Measurements from ENCODE around the gene PIM2.

The PIM2 gene

GRCh38 chrX:48903290-48903689, 15.5 kb downstream of the PIM2 start:
- ChIA-PET CTCF (interaction anchor here (0.7 kb wide), 1 partner anchor 13 kb away, joined by 5 read pairs; no protein-coding TSS in a partner anchor), POLR2A (ENCODE audit: low non-redundant PET) (no interaction called here)
- TF ChIP-seq, protein P1, sequence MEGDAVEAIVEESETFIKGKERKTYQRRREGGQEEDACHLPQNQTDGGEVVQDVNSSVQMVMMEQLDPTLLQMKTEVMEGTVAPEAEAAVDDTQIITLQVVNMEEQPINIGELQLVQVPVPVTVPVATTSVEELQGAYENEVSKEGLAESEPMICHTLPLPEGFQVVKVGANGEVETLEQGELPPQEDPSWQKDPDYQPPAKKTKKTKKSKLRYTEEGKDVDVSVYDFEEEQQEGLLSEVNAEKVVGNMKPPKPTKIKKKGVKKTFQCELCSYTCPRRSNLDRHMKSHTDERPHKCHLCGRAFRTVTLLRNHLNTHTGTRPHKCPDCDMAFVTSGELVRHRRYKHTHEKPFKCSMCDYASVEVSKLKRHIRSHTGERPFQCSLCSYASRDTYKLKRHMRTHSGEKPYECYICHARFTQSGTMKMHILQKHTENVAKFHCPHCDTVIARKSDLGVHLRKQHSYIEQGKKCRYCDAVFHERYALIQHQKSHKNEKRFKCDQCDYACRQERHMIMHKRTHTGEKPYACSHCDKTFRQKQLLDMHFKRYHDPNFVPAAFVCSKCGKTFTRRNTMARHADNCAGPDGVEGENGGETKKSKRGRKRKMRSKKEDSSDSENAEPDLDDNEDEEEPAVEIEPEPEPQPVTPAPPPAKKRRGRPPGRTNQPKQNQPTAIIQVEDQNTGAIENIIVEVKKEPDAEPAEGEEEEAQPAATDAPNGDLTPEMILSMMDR (conservative IDR thresholded peaks at IDR 0.05; ENCODE audit: low read depth) = no peak
- H3K27ac ChIP-seq = peak overlapping the region; percentile 34
- DNase-seq (ENCODE audit: low spot score) = no peak

GRCh38 chrX:48902776-48903175, 16.0 kb downstream of the PIM2 start:
- H3K27ac ChIP-seq = peak overlapping the region; percentile 34
- POLR2A ChIA-PET (ENCODE audit: low non-redundant PET) = no interaction called here
- CTCF ChIA-PET = interaction anchor here (0.7 kb wide), 1 partner anchor 14 kb away, joined by 5 read pairs; no protein-coding TSS in a partner anchor
- TF ChIP-seq, protein P1 (conservative IDR thresholded peaks at IDR 0.05; ENCODE audit: low read depth) = no peak
- DNase-seq (ENCODE audit: low spot score) = no peak

GRCh38 chrX:48902135-48902534, 16.7 kb downstream of the PIM2 start:
- DNase-seq (ENCODE audit: low spot score) = no peak
- CTCF ChIA-PET = no interaction called here
- POLR2A ChIA-PET (ENCODE audit: low non-redundant PET) = no interaction called here
- TF ChIP-seq, protein P1 (conservative IDR thresholded peaks at IDR 0.05; ENCODE audit: low read depth) = no peak
- H3K27ac ChIP-seq = no peak overlapping the region

DNA sequence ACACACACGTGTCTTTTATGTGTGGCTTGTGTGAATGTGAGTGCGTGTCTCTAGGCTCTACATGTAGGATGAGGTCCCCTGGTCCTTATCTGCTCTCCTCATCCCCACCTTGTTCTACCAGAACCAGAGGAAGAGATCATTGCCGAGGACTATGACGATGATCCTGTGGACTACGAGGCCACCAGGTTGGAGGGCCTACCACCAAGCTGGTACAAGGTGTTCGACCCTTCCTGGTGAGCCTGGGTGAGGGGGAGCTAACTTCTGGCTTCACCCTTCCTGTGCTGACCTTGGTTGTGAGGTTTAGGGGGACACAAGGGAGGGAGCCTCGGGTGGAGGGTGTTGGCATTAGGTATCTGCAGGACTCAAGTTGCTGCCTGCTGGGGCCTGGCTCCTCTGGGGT, 17.8 kb downstream of the PIM2 start:
- no peak overlapping the region for H3K27ac ChIP-seq
- ChIA-PET CTCF (interaction anchor here (1.1 kb wide), 1 partner anchor 78 kb away, joined by 5 read pairs; no protein-coding TSS in a partner anchor), POLR2A (ENCODE audit: low non-redundant PET) (no interaction called here)
- TF ChIP-seq, protein P1 (conservative IDR thresholded peaks at IDR 0.05; ENCODE audit: low read depth) = no peak
- DNase-seq (ENCODE audit: low spot score) = no peak

DNA sequence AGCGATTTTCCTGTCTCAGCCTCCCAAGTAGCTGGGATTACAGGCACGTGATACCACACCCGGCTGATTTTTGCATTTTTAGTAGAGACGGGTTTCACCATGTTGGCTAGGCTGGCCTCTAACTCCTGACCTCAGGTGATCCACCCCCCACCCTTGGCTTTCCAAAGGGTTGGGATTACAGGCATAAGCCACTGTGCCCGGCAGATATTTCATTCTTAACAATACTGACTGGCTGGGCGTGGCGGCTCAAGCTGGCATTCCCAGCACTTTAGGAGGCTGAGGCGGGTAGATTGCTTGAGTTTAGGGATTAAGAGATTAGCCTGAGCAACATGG, 19.8 kb downstream of the PIM2 start:
- ChIA-PET CTCF (no interaction called here), POLR2A (ENCODE audit: low non-redundant PET) (no interaction called here)
- TF ChIP-seq, protein P1 (conservative IDR thresholded peaks at IDR 0.05; ENCODE audit: low read depth) = no peak
- no peak for DNase-seq (ENCODE audit: low spot score)
- peak overlapping the region; percentile 91 for H3K27ac ChIP-seq

GRCh38 chrX:48897625-48898306, 21.1 kb downstream of the PIM2 start, which contains the start of the genes PQBP1 and TIMM17B:
Gene PQBP1, plus strand, starts transcription at chrX:48897930. Its CDS starts 580 bp downstream, at chrX:48898510.
Gene TIMM17B, minus strand, starts transcription at chrX:48897768. Its CDS starts 19 bp downstream, at chrX:48897749.
- peak; percentile 78 for DNase-seq (ENCODE audit: low spot score)
- ChIA-PET POLR2A (ENCODE audit: low non-redundant PET) (interaction anchor here (0.5 to 1.2 kb wide), 4 partner anchors 61 to 436 kb away, joined by 3 to 4 read pairs (median 3); partner anchors contain the start of gene HDAC6), CTCF (no interaction called here)
- peak within 1 kb of the TSS; percentile 91 for H3K27ac ChIP-seq
- TF ChIP-seq, protein P1 (conservative IDR thresholded peaks at IDR 0.05; ENCODE audit: low read depth) = no peak

Data from RWPE1 (cell line).